C4-2B (cell line): ENCODE results near the gene ERGIC1.
A peak's percentile ranks its signal among the peaks of the same experiment; 100 is the strongest.

Source experiments
- H3K27ac ChIP-seq: fragments of 450-650 bp; 2 replicates; pipeline ENCODE4 v1.5.1; 2017
- CTCF ChIP-seq: fragments of 450-650 bp; conservative IDR thresholded peaks from 2 replicates; pipeline ENCODE4 v1.5.1; 2017; ENCODE audit warnings: mild to moderate bottlenecking
- ZFX ChIP-seq: fragments of 450-650 bp; IDR thresholded peaks from 2 replicates; pipeline ENCODE4 v1.6.1; 2017

The ERGIC1 gene

DNA sequence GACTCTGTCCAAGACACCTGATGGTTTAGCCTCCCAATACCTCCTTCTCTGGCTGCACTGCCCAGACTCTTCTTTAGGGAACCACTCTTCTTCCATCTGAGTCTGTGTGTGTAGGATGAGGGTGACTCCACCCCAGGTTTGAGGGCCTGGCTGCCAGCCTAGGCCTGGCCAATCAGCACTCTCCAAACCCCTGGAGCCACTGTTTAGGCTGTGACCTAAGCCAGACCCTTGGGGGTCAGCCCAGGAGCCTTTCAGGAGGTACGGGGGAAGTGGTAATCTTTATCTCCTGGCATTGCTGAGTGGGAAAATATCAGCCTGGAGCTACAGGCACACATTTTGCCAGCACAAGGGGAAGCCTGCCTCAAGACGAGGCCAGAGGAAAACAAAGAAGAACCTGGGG is 6.2 kb upstream of the ERGIC1 start:
- TF ChIP-seq CTCF, result no peak
- no peak overlapping the region for H3K27ac ChIP-seq

GRCh38 chr5:172828911-172829431 is 5.1 kb upstream of the ERGIC1 start:
- TF ChIP-seq ZFX, result no peak
- TF ChIP-seq CTCF, result no peak
- no peak overlapping the region for H3K27ac ChIP-seq

DNA sequence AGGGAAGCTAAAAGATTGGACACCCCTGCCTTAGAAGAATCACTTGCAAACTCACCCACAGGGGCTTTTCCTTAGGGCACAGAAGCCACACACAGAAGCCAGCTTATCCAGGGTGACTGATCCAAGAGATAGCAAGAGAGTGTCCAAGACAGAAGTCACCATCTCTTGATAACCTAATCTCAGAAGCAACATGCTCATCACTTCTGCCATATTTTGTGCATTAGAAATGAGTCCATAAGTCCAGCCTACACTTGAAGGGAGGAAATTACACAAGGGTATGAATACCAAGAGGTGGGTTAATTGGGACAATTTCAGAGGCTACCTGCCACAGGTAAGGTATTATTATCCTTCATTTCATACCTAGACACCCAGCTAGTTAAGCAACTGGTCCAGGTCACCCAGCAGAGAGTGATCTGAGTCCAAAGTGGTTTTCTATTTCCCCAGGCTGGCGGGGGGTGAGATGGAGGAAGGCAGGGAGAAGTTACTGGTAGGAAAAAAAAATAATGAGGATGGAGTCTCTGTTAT is 3.7 kb upstream of the ERGIC1 start:
- TF ChIP-seq CTCF, result no peak
- TF ChIP-seq ZFX, result no peak
- H3K27ac ChIP-seq, result no peak overlapping the region

- TF ChIP-seq CTCF, result no peak
- no peak for TF ChIP-seq ZFX
Measured at GRCh38 chr5:172830876-172831662, 3.0 kb upstream of the ERGIC1 start.

DNA sequence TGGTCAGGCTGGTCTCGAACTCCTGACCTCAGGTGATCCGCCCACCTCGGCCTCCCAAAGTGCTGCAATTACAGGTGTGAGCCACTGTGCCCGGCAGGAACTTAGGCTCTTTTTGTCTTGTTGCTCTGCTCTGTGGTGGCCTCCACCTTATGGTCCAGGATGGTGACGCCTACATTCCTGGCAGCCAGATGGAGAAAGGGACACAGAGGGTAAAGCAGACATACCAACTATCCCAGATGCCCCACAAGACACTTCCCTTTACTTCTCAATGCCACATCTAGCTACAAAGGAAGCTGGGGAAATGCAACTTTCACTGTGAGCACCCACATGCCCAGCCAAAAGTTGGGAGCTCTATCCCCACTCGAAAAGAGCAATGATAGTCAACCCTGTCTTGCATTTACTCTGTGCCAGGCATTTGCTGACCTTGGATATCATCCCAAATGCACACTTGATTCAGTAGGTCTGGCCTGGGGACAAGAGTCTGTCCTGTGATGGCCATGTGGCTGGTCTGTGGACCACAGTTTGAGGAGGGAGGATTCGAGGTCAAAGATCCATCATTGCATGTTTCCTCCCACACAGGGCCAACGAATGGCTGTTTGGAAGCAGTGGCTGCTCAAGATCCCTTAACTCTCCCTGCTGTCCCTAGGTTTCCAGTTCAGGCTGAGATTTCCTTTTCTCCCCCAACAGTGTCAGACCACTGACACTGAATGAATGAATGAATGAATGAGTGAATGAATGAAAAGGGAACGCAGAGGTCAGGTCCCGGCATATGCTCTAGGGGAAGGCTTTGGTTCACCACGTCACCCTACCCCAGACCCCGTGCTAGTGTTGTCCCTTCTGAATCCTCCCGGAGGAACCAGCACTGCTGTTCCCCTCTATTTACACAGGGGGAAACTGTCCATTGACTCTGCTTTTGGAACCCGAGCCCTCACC is 1.4 kb upstream of the ERGIC1 start:
- TF ChIP-seq ZFX (no peak), CTCF (no peak)
- H3K27ac ChIP-seq, result peak overlapping the region; percentile 95; the same call in 1 of the 2 replicates

More at GRCh38 chr5:172830876-172831662, 3.0 kb upstream of the ERGIC1 start:
- H3K27ac ChIP-seq, result no peak overlapping the region

- TF ChIP-seq CTCF, result no peak
- no peak for TF ChIP-seq ZFX
- peak overlapping the region; percentile 95 for H3K27ac ChIP-seq
Measured at GRCh38 chr5:172833372-172833685, 722 bp upstream of the ERGIC1 start.
